OCI-LY3 (cell line): ENCODE measurements around the gene TAF11L10.
"Not testable (repeated sequence)": the region's sequence is repeated elsewhere in the genome, so short reads cannot be mapped to it uniquely, and the experiment has no call there.

Experiments used
- H2AFZ ChIP-seq: fragments of 200-600, 300-600 bp; shearing (Covaris generic); 2 replicates; pipeline ENCODE4 v1.6.0; 2014; ENCODE audit warnings: antibody characterized with exemption, low read depth, low read length
- H3K27ac ChIP-seq: fragments of 200-600, 300-600 bp; sonication (generic); 2 replicates; pipeline ENCODE4 v1.5.1; 2014; ENCODE audit warnings: mild to moderate bottlenecking, low read length, moderate library complexity, mixed read lengths
- H3K27me3 ChIP-seq: fragments of 200-600, 300-600 bp; sonication (generic); 2 replicates; pipeline ENCODE4 v1.6.1; 2014; ENCODE audit warnings: low read depth, low read length, mixed read lengths
- H3K36me3 ChIP-seq: fragments of 200-600, 300-600 bp; sonication (generic); replicated peaks from 2 replicates; pipeline ENCODE3; 2014; ENCODE audit warnings: low read depth, low read length, mixed read lengths
- H3K4me1 ChIP-seq: fragments of 300-600, 200-600 bp; sonication (generic); 2 replicates; pipeline ENCODE4 v1.6.1; 2014; ENCODE audit warnings: low read length, mixed read lengths
- H3K4me2 ChIP-seq: fragments of 200-600, 300-600 bp; sonication (generic); 2 replicates; pipeline ENCODE4 v1.6.1; 2014; ENCODE audit warnings: low read length, mixed read lengths
- H3K4me3 ChIP-seq: fragments of 300-600, 200-600 bp; sonication (generic); 2 replicates; pipeline ENCODE4 v1.5.1; 2014; ENCODE audit warnings: antibody characterized with exemption, mild to moderate bottlenecking, low read length, moderate library complexity
- H3K79me2 ChIP-seq: fragments of 300-600, 200-600 bp; shearing (Covaris generic); 2 replicates; pipeline ENCODE4 v1.6.1; 2014; ENCODE audit warnings: mild to moderate bottlenecking, low read length, mixed read lengths
- H3K9ac ChIP-seq: fragments of 300-600, 200-600 bp; shearing (Covaris generic); 2 replicates; pipeline ENCODE4 v1.6.0; 2014; ENCODE audit warnings: mild to moderate bottlenecking, low read length, moderate library complexity
- H3K9me3 ChIP-seq: fragments of 200-600, 300-600 bp; shearing (Covaris generic); 2 replicates; pipeline ENCODE4 v1.6.1; 2014; ENCODE audit warnings: low read length, mixed read lengths; ENCODE audit not compliant: insufficient read depth
- H4K20me1 ChIP-seq: fragments of 200-600, 300-600 bp; sonication (generic); 2 replicates; pipeline ENCODE4 v1.6.1; 2016; ENCODE audit warnings: low read length, mixed read lengths; ENCODE audit not compliant: insufficient read depth

The TAF11L10 gene

DNA sequence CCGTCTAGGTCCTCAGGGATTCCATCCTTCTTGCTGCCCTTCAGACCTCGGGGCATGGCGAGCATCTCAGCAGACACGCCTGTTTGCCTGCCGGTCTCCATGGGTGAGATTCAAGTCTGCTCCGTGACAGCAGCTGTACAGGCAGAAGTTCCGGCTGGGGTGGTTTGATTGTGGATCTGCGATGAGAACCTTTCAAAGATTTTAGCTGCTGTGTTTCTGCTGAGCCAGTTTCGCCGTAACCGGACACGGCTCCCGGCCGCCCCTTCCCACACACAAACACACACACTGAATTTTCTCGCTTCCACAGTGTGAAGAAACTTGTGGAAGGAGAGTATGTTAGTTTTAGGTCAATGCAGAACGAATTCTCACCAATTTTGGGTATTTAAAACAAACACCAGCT is 6.8 kb downstream of the TAF11L10 start, which contains the start of gene TAF11L8:
Gene TAF11L8 (minus strand): TSS at position 101 of the 400 bp plus-strand sequence.
- not testable (repeated sequence) for H2AFZ ChIP-seq, H3K4me2 ChIP-seq, H3K9me3 ChIP-seq, H3K4me3 ChIP-seq, H4K20me1 ChIP-seq, H3K27me3 ChIP-seq, H3K36me3 ChIP-seq, H3K27ac ChIP-seq, H3K9ac ChIP-seq, H3K79me2 ChIP-seq, H3K4me1 ChIP-seq

DNA sequence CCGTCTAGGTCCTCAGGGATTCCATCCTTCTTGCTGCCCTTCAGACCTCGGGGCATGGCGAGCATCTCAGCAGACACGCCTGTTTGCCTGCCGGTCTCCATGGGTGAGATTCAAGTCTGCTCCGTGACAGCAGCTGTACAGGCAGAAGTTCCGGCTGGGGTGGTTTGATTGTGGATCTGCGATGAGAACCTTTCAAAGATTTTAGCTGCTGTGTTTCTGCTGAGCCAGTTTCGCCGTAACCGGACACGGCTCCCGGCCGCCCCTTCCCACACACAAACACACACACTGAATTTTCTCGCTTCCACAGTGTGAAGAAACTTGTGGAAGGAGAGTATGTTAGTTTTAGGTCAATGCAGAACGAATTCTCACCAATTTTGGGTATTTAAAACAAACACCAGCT is 12.0 kb downstream of the TAF11L10 start, which contains the start of gene TAF11L7:
Gene TAF11L7 (minus strand): TSS at position 101 of the 400 bp plus-strand sequence.
- H3K9ac ChIP-seq, H4K20me1 ChIP-seq, H3K4me2 ChIP-seq, H3K27me3 ChIP-seq, H3K4me3 ChIP-seq, H3K4me1 ChIP-seq, H3K9me3 ChIP-seq, H3K79me2 ChIP-seq, H2AFZ ChIP-seq, H3K27ac ChIP-seq, H3K36me3 ChIP-seq: not testable (repeated sequence)
